NT2/D1 (cell line): Measurements from ENCODE around the gene TRAF2.
"Not testable (repeated sequence)": the region's sequence is repeated elsewhere in the genome, so short reads cannot be mapped to it uniquely, and the experiment has no call there.

Source experiments
- DNase-seq: peaks from one replicate; pipeline ENCODE4 v3.0.0-alpha.2; 2011; ENCODE audit warnings: low read depth, low spot score
- H3K27me3 ChIP-seq: 2 replicates; pipeline ENCODE4 v1.6.0; 2011; ENCODE audit warnings: mild to moderate bottlenecking; ENCODE audit not compliant: insufficient read length, insufficient read depth
- H3K36me3 ChIP-seq: 2 replicates; pipeline ENCODE4 v1.6.1; 2011; ENCODE audit warnings: mild to moderate bottlenecking, low read length, mixed read lengths; ENCODE audit not compliant: insufficient read depth, insufficient read length
- H3K4me1 ChIP-seq: 2 replicates; pipeline ENCODE4 v1.5.1; 2011; ENCODE audit not compliant: insufficient read depth, insufficient read length
- H3K4me3 ChIP-seq: 2 replicates; pipeline ENCODE4 v1.5.1; 2011; ENCODE audit warnings: low read depth; ENCODE audit not compliant: insufficient read length
- H3K9ac ChIP-seq: 2 replicates; pipeline ENCODE4 v1.6.0; 2011; ENCODE audit warnings: low read depth; ENCODE audit not compliant: insufficient read length
- H3K9me3 ChIP-seq: 2 replicates; pipeline ENCODE4 v1.5.1; 2011; ENCODE audit warnings: mild to moderate bottlenecking, low read length; ENCODE audit not compliant: insufficient read depth
- SUZ12 ChIP-seq: IDR thresholded peaks from 2 replicates; pipeline ENCODE4 v1.6.1; 2011; ENCODE audit not compliant: insufficient read length, insufficient read depth; ENCODE audit errors: extremely low read depth
- YY1 ChIP-seq: IDR thresholded peaks from 2 replicates; pipeline ENCODE4 v1.6.1; 2011; ENCODE audit not compliant: insufficient read length, insufficient read depth
- ZNF274 ChIP-seq: IDR thresholded peaks from 2 replicates; pipeline ENCODE4 v1.6.1; 2011; ENCODE audit warnings: mild to moderate bottlenecking, low read depth, low read length

Gene TRAF2

GRCh38 chr9:136875155-136875554, 11.2 kb upstream of the TRAF2 start:
- TF ChIP-seq YY1 (no peak), SUZ12 (no peak), ZNF274 (no peak)

DNA sequence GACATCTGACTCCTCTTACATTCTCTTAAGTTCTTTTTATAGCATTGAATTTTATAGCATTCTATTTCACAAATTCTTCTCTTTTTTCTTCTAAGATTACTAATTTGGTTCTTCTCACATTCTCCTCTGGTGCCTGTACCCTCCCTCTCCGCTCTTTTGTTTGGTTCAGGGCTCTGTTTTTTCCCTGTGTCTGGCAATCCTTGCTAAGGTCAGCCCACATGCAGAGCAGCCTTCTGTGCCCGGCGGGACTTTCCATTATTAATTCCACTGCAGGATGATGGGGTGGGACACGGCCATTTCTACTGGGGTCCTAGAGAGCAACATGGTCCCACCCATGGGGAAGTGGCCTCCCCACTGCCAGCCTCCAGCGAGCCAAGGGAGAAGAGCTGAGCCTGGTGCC, 9.8 kb upstream of the TRAF2 start:
- H3K27me3 ChIP-seq: no peaks in the 10 kb centered on the region
- H3K36me3 ChIP-seq: no peaks in the 10 kb centered on the region
- H3K4me3 ChIP-seq: no peak overlapping the region
- no peak for DNase-seq
- TF ChIP-seq YY1 (no peak), SUZ12 (no peak), ZNF274 (no peak)
- peaks cover 30% of the 10 kb centered on the region for H3K9me3 ChIP-seq
- H3K9ac ChIP-seq: no peak overlapping the region
- peaks cover 8% of the 10 kb centered on the region for H3K4me1 ChIP-seq

More at GRCh38 chr9:136875155-136875554, 11.2 kb upstream of the TRAF2 start:
- Histone ChIP-seq H3K4me1 (no peaks in the 10 kb centered on the region), H3K27me3 (no peaks in the 10 kb centered on the region), H3K9me3 (peaks cover 43% of the 10 kb centered on the region), H3K9ac (no peak overlapping the region), H3K4me3 (no peak overlapping the region), H3K36me3 (no peaks in the 10 kb centered on the region)
- no peak for DNase-seq

GRCh38 chr9:136880651-136881050, 5.7 kb upstream of the TRAF2 start:
- no peak overlapping the region for H3K4me3 ChIP-seq
- no peaks in the 10 kb centered on the region for H3K9me3 ChIP-seq
- H3K36me3 ChIP-seq: peaks cover 9% of the 10 kb centered on the region
- TF ChIP-seq SUZ12 (no peak), YY1 (no peak), ZNF274 (no peak)
- no peak for DNase-seq
- H3K4me1 ChIP-seq: peaks cover 23% of the 10 kb centered on the region
- no peak overlapping the region for H3K9ac ChIP-seq
- no peaks in the 10 kb centered on the region for H3K27me3 ChIP-seq

- Histone ChIP-seq H3K4me3 (no peak overlapping the region), H3K9ac (peak overlapping the region; percentile 69), H3K36me3 (peaks cover 9% of the 10 kb centered on the region), H3K27me3 (no peaks in the 10 kb centered on the region), H3K9me3 (no peaks in the 10 kb centered on the region), H3K4me1 (peaks cover 23% of the 10 kb centered on the region)
- DNase-seq: no peak
- no peak for TF ChIP-seq ZNF274
- TF ChIP-seq SUZ12: no peak
- no peak for TF ChIP-seq YY1
Measured at GRCh38 chr9:136881691-136882108, 4.6 kb upstream of the TRAF2 start.

- no peaks in the 10 kb centered on the region for H3K27me3 ChIP-seq
- H3K4me1 ChIP-seq: peaks cover 23% of the 10 kb centered on the region
- H3K36me3 ChIP-seq: peaks cover 9% of the 10 kb centered on the region
- H3K9me3 ChIP-seq: no peaks in the 10 kb centered on the region
- no peak for DNase-seq
- peak overlapping the region; percentile 69 for H3K9ac ChIP-seq
- no peak overlapping the region for H3K4me3 ChIP-seq
- TF ChIP-seq SUZ12 (no peak), YY1 (no peak), ZNF274 (no peak)
Measured at GRCh38 chr9:136882109-136882946, 4.0 kb upstream of the TRAF2 start.

DNA sequence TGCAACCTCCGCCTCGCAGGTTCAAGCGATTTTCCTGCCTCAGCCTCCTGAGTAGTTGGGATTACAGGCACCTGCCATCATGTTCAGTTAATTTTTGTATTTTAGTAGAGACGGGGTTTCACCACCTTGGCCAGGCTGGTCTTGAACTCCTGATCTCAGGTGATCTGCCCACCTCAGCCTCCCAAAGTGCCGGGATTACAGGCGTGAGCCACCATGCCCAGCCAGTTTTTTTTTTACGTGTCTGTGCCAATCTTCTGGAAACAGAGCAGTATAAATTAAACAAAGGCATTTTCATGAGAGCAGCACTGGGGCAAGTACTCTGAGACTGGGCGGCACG, 3.4 kb upstream of the TRAF2 start:
- H3K4me1 ChIP-seq: peaks cover 25% of the 10 kb centered on the region
- DNase-seq, H3K36me3 ChIP-seq, H3K9ac ChIP-seq, H3K4me3 ChIP-seq, H3K9me3 ChIP-seq, H3K27me3 ChIP-seq: not testable (repeated sequence)

- not testable (repeated sequence) for H3K27me3 ChIP-seq, H3K9ac ChIP-seq, DNase-seq, H3K9me3 ChIP-seq, H3K4me3 ChIP-seq
- Histone ChIP-seq H3K36me3 (peaks cover 15% of the 10 kb centered on the region), H3K4me1 (peaks cover 25% of the 10 kb centered on the region)
Measured at GRCh38 chr9:136883670-136884069, 2.6 kb upstream of the TRAF2 start.

GRCh38 chr9:136886610-136887597, 588 bp downstream of the TRAF2 start:
- Histone ChIP-seq H3K36me3 (peaks cover 40% of the 10 kb centered on the region), H3K4me3 (peak overlapping the region; percentile 92), H3K9ac (peak overlapping the region; percentile 95), H3K27me3 (no peaks in the 10 kb centered on the region), H3K4me1 (peaks cover 18% of the 10 kb centered on the region), H3K9me3 (no peaks in the 10 kb centered on the region)
- DNase-seq: peak; percentile 22
- TF ChIP-seq ZNF274 (no peak), SUZ12 (no peak), YY1 (no peak)
